Activated effector memory CD4-positive, alpha-beta T cell treated with Interleukin-2 at 50 U/mL for 16 hours (primary cell): Measurements from ENCODE around the gene WNT3A.
"Not testable (repeated sequence)": the region's sequence is repeated elsewhere in the genome, so short reads cannot be mapped to it uniquely, and the experiment has no call there.

ENCODE experiments used
- DNase-seq: peaks from one replicate; pipeline ENCODE4 v3.0.0-alpha.2; 2020

The WNT3A gene

GRCh38 chr1:228006786-228007048 lies at the start of gene WNT3A:
TSS of gene WNT3A (plus strand) at chr1:228006998. CDS start at chr1:228007129, 131 bp downstream.
- no peak for DNase-seq

GRCh38 chr1:227958617-227959324 lies 48.0 kb upstream of the WNT3A start:
- DNase-seq = no peak

- DNase-seq = no peak
Measured at GRCh38 chr1:227959325-227959860, 47.4 kb upstream of the WNT3A start.

- no peak for DNase-seq
Measured at GRCh38 chr1:227961651-227962466, 44.9 kb upstream of the WNT3A start.

- DNase-seq = not testable (repeated sequence)
Measured at GRCh38 chr1:227966733-227967132, 40.1 kb upstream of the WNT3A start.

GRCh38 chr1:227967815-227968214 lies 39.0 kb upstream of the WNT3A start:
- not testable (repeated sequence) for DNase-seq

- not testable (repeated sequence) for DNase-seq
Measured at GRCh38 chr1:227970076-227970995, 36.5 kb upstream of the WNT3A start.

- DNase-seq = not testable (repeated sequence)
Measured at GRCh38 chr1:227971216-227971615, 35.6 kb upstream of the WNT3A start.

GRCh38 chr1:227971643-227972282 lies 35.0 kb upstream of the WNT3A start:
- DNase-seq = not testable (repeated sequence)

- DNase-seq = not testable (repeated sequence)
Measured at GRCh38 chr1:227972283-227972679, 34.5 kb upstream of the WNT3A start.

- DNase-seq = not testable (repeated sequence)
Measured at GRCh38 chr1:227972843-227973374, 33.9 kb upstream of the WNT3A start.

- not testable (repeated sequence) for DNase-seq
Measured at GRCh38 chr1:227973724-227974288, 33.0 kb upstream of the WNT3A start.

- DNase-seq = not testable (repeated sequence)
Measured at GRCh38 chr1:227975583-227976283, 31.1 kb upstream of the WNT3A start.

GRCh38 chr1:227987181-227987580 lies 19.6 kb upstream of the WNT3A start:
- DNase-seq = no peak

- no peak for DNase-seq
Measured at GRCh38 chr1:227994632-227995300, 12.0 kb upstream of the WNT3A start.

GRCh38 chr1:227996187-227996950 lies 10.4 kb upstream of the WNT3A start:
- no peak for DNase-seq

- no peak for DNase-seq
Measured at GRCh38 chr1:227998374-227999055, 8.3 kb upstream of the WNT3A start.

GRCh38 chr1:227999056-227999930 lies 7.5 kb upstream of the WNT3A start:
- DNase-seq = peak; percentile 46
